Activated CD4-positive, CD25-positive, alpha-beta regulatory T cell treated with anti-CD3 and anti-CD28 coated beads, Interleukin-2, amount 50 U/mL, for 16 hours (primary cell): ENCODE measurements around the gene PDE12.

ENCODE experiments used
- DNase-seq: peaks from one replicate; pipeline ENCODE4 v3.0.0-alpha.2; 2020; ENCODE audit warnings: low read depth, low spot score

Gene PDE12, protein sequence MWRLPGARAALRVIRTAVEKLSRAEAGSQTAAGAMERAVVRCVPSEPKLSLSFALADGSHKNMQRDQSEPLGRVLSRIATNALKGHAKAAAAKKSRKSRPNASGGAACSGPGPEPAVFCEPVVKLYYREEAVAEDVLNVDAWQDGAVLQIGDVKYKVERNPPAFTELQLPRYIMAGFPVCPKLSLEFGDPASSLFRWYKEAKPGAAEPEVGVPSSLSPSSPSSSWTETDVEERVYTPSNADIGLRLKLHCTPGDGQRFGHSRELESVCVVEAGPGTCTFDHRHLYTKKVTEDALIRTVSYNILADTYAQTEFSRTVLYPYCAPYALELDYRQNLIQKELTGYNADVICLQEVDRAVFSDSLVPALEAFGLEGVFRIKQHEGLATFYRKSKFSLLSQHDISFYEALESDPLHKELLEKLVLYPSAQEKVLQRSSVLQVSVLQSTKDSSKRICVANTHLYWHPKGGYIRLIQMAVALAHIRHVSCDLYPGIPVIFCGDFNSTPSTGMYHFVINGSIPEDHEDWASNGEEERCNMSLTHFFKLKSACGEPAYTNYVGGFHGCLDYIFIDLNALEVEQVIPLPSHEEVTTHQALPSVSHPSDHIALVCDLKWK

DNA sequence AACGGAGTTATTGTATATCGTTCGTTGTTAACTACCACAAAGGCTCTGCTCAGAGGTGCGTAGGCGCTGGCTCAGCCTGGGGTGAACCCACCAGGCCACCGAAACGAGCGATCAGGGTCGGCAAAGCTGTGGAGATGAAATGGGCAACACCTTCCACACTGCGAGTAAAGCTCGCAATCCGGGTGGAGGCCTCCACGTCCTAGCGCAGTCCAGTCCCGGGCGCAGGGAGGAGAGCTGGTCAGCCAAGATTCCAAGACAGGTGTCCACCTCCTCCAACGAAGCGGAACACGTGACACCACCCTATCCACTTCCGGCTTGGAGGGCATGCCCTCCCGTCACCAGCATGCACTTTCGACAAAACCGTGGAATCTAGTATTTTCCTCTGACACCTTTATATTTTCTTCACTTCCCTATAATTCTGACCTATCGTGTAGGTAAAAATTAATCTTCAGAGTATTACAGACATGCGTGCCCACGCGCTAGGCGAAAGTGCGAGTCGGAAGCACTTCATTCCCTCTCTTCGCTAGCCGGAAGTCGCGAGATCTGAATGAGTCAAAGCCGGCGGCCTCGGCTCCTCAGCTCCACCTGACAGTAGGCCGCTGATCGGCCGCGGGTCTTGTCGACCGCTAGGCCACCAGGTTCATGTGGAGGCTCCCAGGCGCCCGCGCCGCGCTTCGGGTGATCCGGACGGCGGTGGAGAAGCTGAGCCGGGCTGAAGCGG lies at the start of gene PDE12:
TSS of gene PDE12 (plus strand) at position 537 of the 721 bp plus-strand sequence. CDS start at position 643, 106 bp downstream.
- DNase-seq, result peak; percentile 69

DNA sequence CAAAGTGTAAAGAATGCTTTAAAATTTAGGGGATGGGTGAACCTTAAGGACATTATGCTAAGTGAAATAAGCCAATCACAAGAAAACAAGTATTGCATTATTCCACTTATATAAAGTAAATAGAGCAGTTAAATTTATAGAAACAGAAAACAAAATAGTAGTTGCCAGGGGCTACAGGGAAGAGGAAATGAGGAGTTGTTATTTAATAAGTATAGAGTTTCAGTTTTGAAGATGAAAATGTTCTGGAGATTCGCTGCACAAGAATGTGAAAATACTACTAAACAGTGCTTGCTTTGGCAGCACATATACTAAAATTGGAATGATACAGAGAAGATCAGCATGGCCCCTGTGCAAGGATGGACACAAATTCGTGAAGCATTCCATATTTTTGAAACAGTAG lies 43.9 kb upstream of the PDE12 start:
- no peak for DNase-seq

DNA sequence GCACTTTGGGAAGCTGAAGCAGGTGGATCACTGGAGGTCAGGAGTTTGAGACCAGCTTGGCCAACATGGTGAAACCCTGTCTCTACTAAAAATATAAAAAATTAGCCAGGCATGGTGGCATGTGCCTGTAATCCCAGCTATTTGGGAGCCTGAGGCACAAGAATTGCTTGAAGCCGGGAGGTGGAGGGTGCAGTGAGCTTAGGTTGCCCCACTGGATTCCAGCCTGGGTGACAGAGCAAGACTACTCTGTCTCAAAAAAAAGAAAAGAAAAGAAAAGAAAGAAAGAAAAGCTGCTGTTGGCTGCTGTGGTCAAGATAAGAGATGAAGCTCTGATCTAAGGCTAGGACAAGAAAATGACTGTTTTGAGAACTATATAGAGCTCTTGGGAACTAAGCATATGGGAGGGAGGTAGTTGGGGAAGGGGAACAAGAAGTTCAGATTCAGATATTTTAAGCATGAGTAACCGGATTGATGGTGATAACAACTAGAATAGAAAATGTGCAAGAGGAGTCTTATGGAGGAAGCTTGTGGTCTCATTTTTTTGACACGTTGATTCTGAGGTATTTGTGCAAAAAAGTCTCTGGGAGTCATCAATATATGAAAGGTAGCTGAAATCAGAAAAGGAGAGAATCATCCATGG lies 37.7 kb upstream of the PDE12 start:
- DNase-seq, result no peak

DNA sequence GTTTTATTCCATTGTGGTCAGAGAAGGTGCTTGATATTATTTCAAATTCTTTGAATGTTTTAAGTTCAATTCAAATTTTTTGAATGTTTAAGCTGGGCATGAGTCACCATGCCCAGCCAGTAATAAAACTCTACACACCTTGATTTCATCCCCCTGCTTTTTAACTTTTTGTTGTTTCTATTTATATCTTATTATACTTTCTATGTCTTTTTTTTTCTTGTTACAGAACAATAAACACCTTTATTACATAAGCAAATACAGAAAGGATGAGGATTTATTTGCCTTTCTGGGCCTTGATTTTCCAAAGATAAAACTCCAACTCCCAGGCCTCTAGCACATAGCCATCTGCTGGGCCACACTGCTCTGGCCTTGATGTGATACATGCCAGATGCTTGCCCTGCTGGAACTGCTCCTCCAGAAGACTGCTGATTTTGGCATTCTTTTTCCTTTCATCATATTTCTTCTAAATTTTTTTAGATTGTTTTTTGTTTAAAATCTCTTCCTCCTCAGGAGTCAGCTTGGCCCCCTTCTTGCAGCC lies 25.9 kb upstream of the PDE12 start:
- no peak for DNase-seq

DNA sequence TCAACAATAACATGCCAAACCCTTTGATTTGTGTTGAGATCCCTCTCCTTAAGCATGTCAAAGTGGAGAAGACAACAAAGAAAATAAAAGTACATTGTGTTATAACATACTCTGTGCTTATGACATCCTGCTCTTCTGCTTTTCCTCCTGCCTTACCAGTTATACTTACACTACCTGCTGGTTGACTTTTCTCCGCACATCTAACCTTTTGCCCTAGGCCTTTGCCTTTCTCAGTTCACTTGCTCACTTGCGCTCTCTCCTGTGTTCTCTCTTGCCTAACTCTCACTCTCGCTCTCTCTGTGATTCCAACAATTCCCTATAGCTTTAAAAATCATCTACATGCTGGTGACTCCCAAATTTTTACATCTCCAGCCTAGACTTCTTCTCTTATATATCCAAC lies 17.6 kb upstream of the PDE12 start:
- DNase-seq, result no peak

DNA sequence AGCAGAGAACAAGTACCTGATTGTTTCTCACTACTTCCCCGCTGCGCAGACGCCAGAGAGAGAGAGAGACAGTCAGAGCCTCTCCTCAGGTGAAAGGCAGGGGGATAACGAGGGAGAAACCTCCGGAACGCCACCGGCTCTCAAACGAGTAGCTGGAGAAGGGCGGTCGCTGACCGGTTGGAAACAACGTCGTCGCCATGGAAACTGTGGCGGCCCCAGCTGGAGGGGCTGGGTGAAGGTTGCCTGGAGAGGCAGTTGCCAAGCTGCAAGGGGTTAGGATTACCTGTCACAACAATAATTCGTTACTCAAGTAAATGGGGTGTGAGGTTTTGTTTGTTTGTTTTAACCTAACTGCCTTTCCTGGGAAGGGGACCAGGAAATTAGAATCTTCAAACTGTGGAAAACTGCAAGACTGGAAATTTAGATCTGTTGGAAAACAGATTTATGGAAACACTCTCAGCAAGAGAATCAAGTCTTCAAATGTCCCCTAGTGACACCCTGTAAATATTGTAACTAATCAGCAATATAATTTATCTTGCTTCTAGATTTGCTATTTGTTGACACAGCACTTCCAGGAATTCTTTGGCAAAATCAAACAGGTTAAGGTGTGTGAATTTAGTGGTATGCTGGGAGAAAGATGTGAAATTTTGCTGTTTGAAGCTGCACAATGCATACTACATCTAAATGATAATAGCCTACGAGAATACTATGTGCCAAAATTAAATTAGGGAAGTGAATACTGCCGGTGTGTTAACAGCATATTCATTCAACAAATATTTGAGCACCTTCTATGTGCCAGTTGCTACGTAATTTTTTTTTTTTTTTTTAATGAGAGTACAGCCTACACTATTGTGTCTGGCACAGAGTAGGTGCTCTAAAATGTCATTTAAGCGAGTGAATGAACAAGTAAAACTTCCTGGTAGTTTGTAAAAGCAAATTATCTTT lies 11.6 kb upstream of the PDE12 start, which contains the start of gene DNAH12:
TSS of gene DNAH12 (minus strand) at position 164 of the 945 bp plus-strand sequence. CDS start 1,474 bp downstream, outside the sequence.
- DNase-seq, result no peak

DNA sequence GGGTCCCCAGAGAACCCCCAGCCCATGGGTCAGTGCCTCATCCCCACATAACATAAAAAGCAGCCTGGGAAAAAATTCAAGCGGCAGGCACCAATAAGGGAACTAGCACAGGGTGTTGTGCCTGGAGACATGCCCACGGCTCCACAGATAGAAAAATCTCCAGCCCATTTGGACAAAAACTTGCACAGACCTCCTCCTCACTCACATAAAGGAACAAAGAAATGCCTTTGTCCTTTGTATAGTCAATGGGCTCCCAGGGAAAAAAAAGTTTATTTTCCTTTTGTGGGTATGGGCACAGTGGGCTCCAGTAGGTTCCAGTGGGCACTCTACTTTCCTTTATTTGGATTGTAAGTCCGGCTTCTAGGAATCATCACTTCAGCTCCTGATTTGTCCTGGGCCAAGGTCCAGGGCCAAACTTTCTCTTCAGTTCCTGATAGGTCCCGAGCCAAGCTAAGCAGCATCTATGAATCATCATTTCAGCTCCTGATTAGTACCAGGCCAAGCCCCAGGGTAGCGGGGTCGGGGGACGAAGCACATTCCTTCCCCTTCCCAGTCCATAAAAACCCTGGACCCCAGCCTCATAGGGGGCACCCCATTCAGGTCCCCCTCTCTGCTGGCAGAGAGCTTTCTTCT lies 10.3 kb upstream of the PDE12 start:
- no peak for DNase-seq

DNA sequence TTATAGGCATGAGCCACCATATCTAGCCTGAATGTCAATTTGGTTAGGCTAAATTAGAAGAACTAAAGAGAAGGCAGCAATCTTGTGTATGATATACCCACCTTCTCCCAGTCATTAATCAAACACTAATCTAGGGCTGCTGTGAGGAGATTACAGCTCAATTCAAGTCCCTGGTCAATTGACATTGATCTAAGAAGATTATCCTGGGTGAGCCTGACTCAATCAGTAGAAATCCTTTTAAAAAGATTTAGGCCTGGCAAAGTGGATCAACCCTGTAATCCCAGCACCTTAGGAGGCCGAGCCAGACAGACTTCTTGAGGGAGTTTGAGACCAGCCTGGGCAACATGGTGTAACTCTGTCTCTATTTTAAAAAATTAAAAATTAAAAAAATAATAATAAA lies 9.5 kb upstream of the PDE12 start:
- no peak for DNase-seq

DNA sequence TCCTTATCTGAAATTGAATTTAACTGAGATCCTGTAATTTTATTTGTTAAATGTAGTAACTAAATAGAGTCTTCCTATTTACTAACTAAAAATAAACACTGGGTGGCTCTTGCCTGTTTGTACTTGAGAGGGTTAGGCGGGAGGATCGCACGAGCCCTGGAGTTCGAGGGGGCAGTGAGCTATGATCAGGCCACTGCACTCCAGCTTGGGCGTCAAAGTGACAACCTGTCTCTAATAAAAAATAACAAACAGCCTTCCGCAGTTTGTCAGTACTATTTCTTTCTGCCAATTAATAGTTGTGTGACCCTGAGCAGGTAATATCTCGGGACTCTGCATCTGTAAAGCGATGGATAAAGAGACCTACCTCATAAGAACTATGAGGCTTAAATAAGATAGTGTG lies 768 bp upstream of the PDE12 start:
- no peak for DNase-seq

DNA sequence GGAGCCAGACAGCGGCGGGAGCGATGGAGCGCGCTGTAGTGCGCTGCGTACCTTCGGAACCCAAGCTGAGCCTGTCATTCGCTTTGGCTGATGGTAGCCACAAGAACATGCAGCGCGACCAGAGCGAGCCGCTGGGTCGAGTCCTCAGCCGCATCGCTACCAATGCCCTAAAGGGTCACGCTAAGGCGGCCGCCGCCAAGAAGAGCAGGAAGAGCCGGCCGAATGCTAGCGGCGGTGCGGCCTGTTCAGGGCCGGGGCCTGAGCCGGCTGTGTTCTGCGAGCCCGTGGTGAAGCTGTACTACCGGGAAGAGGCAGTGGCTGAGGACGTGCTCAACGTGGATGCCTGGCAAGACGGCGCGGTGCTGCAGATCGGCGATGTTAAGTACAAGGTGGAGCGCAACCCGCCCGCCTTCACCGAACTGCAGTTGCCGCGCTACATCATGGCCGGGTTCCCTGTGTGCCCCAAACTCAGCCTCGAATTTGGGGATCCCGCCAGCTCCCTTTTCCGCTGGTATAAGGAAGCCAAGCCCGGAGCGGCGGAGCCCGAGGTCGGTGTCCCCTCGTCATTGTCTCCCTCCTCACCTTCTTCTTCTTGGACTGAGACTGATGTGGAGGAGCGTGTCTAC lies 498 bp downstream of the PDE12 start:
- DNase-seq, result no peak

DNA sequence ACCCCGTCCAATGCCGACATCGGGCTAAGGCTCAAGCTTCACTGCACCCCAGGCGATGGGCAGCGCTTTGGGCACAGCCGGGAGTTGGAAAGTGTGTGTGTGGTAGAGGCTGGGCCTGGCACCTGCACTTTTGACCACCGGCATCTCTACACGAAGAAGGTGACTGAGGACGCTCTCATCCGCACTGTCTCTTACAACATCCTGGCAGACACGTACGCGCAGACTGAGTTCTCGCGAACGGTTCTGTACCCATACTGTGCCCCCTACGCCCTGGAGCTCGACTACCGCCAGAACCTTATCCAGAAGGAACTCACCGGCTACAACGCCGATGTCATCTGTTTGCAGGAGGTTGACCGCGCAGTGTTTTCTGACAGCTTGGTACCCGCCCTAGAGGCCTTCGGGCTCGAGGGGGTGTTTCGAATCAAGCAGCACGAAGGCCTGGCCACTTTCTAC lies 1.0 kb downstream of the PDE12 start:
- DNase-seq, result peak; percentile 6

DNA sequence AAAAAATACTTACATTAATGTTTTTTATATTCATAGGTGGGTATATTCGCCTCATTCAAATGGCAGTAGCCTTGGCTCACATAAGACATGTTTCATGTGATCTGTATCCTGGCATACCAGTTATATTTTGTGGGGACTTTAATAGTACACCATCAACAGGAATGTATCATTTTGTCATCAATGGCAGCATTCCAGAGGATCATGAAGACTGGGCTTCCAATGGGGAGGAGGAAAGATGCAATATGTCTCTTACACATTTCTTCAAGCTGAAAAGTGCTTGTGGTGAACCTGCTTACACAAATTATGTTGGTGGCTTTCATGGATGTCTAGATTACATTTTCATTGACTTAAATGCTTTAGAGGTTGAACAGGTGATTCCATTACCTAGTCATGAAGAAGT lies 3.5 kb downstream of the PDE12 start:
- DNase-seq, result no peak

DNA sequence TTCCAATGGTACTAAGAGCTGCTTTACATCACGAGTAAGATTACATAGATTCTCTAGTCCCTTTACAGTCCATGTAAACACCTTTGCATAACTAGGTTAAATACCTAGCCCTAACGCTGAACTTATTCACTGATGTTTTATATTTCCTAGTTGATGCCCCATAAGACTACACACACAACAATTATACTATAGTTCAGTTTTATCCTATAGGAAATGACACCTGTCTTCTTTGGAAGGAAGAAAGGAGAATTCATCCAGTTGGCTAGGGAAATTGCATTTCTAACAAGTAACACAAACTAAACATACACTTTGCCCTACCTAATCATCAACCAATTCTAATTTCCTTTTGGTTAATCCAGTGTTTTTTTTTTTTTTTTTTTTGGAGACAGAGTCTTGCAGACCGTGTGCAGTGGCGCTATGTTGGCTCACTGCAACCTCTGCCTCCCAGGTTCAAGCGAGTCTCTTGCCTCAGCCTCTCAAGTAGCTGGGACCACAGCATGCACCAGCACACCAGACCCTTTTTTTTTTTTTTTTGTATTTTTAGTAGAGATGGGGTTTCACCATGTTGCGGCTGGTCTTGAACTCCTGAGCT lies 13.9 kb downstream of the PDE12 start:
- DNase-seq, result no peak

DNA sequence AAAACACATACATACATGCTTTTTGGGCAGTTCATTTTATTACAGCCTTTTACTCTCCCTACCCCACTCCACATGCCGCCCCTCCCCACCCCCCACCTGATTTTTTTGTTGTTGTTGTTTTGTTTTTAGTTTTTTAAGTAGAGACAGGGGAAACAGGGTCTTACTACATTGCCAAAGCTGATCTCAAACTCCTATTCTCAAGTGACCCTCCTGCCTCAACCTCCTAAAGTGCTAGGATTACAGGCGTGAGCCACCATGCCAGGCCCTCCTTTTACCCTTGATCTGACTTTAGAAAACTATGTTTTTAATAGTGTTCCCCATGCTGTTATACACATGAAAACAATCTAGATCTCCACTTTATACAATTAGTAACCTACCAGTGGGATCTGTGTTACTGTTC lies 14.8 kb downstream of the PDE12 start:
- DNase-seq, result no peak

DNA sequence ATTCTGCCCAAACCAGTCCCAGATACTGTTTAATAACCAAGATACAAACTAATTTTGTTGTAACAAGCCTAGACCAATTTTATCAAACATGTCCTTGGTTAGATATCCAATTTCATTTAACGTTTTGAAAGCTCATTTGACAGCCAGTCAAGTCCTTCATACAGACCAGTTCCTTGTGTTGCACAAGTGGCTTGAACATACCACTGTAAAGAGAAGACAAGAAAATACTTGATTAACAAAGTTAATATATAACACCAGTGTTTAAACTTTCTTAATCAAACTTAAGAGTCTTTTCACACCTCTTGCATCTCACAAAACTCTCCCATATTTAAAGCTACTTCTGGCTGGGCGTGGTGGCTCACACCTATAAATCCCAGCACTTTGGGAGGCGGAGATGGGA lies 16.0 kb downstream of the PDE12 start:
- no peak for DNase-seq

DNA sequence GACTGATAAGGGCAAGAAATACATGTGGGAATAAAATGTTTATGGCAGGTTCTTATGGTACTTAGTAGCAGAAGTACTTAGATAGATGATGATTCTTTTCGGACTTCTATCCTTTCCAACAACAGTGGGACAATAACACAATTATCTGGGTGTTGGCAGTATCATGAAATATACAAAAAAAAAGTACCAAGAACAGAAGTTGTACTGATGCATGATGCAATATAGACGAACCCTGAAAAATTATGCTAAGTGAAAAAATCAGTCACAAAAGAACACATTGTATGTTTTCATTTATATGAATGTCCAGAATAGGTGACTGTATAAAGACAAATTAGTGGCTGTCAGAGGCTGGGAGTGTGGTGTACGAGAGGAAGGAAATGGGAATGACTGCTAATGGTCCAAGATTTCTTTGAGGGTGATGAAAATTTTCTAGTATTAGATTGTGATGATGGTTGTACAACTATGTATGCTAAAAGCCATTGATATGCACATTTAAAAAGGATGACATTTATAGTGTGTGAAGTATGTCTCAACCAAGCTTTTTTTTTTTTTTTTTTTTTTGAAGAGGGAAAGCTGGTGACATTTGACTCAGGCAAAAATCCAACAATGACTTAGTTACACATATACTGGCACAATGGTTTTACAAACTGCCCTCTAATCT lies 20.0 kb downstream of the PDE12 start:
- DNase-seq, result no peak

DNA sequence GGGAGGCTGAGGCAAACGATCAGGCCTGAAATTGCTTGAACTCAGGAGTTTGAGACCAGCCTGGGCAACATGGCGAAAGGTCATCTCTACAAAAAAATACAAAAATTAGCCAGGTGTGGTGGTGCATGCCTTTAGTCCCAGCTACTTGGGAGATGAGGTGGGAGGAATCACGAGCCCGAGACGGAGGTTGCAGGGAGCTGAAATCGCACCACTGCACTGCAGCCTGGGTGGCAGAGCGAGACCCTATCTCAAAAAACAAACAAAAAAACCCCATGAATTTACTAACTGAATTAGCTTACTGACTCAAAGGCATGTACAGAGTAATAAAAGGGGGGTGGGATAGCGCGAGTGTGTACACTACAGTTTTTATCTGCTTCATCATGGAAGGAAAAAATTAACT lies 21.7 kb downstream of the PDE12 start:
- no peak for DNase-seq

DNA sequence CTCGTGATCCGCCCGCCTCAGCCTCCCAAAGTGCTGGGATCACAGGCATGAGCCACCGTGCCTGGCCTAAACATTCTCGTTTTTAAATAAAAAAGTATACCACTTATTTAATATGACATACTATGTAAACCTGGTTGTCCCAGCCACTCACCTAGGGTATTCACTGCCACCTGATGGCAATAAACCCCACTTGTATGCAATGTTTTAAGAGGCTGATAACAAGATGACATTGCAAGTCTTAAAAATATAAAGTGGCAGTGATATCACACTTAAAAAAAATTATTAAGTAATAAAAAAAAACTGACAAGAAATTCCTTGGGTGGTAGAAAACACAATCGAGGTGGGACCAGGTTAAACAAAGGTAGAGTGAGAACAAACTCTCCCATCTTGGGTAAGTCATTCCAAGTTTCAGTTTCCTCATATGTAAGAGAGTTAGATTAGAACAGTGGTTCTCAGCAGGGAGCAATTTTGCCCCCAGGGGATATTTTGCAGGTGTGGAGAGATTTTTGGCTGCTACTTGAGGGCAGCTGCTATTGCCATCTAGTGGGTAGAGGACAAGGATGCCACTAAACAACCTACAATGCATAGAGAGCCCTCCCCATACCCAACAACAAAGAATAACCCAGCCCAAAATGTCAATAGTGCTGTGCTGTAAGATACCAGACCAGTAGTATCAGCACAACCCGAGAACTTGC lies 26.5 kb downstream of the PDE12 start:
- DNase-seq, result no peak
